Measurements from ENCODE around the gene MED9.
A peak's percentile ranks its signal among the peaks of the same experiment; 100 is the strongest.

MED9 gene

DNA sequence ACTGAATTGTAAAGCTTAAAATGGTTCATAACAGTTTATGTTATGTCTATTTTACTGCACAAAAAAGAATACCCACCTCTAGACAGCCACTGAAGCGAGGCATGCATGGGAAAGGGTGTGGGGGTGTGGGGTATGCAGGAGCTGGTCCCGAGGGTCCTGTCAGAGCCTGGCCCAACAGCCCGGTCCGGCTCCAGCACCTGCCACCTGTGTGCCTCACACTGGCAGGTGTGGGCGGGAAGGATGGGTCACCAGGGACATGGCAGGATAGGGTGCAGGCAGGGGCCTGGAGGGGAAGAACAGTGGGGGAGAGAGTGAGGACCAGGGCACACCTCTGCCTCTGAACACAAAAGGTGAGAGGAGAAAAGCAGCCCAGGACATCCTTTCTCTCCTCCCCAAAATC, 42.2 kb downstream of the MED9 start:
- no peak for DNase-seq

- DNase-seq, result no peak
Measured at GRCh38 chr17:17519886-17520285, 43.1 kb downstream of the MED9 start.

GRCh38 chr17:17520599-17521232, 43.9 kb downstream of the MED9 start:
- DNase-seq, result no peak

DNA sequence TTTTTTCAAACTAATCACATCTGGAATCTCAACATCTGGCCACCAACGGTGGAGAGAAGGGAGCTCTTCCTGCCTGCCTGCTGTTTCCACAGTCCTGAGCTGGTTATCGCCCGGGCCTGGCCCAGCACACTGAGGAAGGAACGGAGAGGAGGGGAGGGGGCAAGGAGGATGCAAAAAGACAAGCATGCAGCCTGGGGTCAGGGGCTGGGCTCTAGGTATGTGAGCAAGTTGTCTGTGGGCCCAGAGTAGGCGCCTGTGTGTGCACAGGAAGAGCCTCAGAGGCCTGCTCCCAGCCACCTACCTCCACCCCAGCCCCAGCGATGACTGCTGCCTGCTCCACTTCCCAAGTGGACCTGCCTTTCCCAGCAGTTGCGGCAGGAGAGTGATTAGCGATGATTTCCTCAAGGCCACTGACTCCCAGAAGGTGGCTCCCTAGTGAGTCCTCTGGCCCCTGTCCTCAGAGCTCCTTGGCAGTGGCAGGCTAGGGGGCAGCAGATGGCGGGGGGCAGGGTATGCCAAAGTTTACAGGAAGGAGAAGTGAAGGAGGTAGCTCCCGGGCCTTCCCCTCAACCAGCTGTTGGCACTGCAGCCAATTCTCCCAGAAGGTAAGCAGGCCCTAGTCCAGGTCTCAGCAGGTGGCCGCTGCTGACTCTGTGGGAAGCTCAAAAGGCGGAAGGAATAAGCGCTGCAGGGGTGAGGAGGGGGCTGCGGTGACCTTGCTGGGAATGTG, 46.4 kb downstream of the MED9 start:
- no peak for DNase-seq

DNA sequence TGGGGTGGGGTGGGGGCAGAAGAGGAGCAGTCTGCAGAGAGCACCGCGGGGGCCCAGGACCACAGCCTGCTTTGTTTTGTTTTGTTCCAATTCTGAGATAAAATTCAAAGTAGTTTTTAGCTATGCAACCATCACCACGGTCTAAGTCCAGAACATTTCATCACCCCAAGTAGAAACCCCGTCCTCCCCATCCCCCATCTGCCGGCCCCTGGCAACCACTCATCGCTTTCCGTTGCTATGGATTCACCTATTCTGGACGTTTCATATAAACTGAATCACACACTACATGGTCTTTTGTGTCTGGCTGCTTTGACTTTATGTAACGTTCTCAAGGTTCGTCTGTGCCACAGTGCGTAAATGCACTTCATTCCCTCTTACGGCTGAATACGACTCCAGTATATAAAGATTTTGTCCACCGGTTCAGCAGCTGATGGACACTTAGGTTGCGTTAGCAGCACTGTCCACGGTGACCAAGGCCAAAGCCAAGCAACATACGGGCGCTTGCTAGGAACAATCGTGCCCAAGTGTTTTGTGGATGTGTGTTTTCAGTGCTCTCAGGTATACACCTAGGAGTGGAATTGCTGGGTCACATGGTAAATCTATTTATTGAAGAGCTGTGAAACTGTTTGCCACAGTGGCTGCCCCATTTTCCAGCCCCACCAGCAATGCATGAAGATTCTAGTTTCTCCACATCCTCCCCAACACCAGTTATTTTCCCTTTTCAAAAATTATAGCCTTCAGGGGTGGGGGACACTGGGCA, 47.1 kb downstream of the MED9 start:
- DNase-seq, result no peak

- DNase-seq, result no peak
Measured at GRCh38 chr17:17525311-17525710, 48.5 kb downstream of the MED9 start.

DNA sequence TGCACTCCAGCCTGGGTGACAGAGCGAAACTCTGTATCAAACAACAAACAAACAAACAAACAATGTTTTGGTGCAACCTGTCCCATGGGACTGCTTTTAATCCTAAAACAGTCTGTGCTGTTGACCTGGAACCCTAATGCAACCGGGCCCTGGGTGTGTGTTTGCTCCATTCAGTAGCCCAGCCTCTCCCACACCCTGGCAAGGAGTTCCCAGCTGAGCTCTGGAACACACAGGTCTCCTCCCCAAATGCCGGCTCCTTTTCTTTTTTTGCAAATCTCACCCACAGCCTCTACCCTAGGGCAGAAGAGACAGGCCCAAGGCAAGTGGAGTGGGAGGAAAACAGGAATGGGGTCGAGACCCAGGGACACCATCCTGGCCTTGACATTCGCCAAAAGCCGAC, 49.2 kb downstream of the MED9 start:
- no peak for DNase-seq

DNA sequence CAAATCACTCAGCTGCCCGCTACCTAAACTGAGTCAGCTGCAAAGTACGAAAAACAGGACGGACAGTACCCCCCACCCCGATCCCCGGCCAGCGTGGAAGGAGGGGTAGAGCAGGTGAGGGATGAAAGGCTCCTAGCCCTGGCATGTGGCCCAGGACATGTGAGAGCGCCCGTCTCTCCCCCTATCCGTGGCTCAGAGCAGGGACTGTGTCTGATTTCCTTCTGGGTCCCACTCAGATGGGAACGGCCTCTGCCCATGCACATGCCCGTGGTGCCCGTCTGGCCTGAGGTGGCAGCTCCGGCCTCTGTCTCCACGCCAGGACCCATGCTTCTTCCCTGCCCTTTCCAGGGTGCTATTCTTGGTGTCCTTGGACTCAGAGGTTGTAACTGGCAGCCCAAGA, 49.6 kb downstream of the MED9 start:
- no peak for DNase-seq

- no peak for DNase-seq
Measured at GRCh38 chr17:17527534-17527933, 50.7 kb downstream of the MED9 start.

GRCh38 chr17:17527956-17528500, 51.2 kb downstream of the MED9 start:
- DNase-seq, result no peak

DNA sequence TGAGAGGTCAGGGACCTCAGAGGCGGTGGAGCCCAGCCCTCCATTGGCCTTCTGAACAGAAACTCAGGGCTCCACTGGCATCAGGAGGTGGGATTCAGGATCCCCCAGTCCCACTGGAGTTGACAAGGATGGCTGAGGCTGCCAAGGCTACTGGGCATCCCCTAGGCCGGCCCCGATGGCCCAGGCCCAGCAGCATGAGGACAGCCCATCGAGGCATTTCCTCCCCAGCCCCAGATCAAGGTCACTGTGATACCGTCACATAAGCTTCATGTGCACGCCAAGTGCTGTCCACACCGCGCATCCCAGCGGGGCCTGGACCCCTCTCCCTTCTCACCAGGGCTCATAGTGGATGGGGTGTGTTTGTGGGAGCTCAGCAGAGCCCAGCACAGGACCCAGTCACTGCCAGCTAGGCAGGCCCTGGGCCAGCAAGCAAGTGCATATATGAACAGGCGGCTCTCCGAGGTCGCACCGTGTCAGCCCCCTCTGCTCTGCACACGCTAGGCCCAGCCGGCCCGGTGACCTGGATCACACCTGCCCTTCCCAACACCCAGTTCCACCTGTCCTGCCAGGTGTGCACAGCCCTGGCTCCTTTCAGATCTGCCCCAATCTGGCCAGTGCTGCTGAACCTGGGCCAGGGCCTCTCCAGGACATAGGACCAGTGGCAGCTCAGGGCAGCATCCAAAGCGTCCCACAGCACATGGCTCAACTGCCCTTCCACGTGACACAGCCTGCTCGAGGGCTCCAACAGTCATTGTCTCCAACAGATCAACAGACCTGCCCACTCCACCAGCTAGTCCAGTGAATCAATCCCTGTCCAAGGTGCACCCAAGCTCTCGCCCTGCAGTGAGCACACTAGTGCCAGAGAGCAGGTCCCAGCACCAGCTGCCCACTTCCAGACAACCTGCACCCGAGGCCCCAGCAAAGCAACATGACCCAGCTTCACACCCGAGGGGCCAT, 52.2 kb downstream of the MED9 start:
- no peak for DNase-seq

DNA sequence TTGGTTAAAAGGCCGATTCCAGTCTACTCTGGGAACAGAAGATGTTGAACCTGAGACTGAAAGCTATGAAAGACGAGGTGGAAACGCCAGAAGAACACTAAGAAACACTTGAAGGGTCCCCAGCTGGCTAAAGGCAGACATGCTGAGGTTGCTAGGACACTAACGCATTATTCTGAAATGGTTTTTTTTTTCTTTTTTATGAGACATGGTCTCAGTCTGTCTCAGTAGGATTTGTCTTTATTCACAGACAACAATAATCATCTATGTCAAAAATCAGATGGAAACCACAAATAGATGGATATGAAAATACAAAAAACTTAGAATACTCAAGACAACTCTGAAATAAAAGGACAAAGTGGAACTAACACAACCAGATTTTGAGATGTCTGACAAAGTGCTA, 54.4 kb downstream of the MED9 start:
- DNase-seq, result no peak

DNA sequence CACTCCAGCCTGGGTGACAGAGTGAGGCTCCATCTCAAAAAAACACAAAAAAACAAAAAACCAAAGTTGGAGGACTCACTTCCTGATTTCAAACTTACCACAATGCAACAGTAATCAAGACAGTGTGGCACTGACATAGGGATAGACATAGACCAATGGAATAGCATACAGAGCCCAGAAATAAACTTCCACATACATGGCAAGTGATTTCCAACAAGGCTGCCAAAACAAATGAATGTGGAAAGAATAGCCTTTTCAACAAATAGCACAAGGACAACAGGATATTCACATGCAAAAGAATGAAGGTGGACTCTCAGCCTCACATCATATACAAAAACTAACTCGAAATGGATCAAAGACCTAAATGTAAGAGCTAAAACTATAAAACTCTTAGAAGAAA, 56.2 kb downstream of the MED9 start:
- DNase-seq, result no peak

DNA sequence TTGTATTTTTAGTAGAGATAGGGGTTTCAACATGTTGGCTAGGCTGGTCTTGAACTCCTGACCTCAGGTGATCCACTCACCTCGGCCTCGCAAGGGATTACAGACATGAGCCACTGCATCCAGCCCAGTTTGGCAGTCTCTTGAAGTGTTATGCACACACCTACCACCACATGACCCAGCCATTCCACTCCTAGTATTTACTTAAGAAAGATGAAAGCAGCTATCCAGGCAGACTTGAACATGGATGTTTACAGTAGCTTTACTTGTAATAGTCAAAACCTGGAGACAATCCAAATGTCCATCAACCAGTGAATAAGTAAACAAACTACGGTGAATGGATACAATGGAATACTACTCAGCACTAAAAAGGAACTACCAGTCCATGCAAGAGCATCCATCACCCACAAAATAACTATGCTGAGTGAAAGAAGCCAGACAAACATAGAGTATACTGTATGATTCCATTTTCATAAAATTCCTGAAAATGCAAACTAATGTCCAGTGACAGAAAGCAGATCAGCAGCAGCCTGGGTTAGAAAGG, 57.2 kb downstream of the MED9 start:
- DNase-seq, result no peak

DNA sequence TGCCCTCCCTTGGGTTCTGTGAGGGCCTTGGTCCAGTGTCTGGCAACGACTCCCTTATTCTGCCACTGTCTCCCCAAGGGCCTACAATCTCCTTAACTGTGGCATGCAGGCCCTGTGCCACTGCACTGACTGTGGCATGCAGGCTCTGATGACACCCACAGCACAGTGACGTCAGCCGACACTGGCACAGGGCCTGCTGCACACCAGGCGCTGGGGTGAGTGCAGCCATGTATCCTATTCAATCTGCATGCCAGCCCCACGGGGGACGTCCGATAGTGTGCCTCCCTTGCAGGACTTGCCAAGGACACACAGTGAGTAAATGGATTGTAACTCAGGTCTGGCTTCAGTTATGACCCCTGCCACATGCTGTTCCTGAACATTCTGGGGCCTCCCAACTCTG, 59.2 kb downstream of the MED9 start:
- DNase-seq, result peak; percentile 6

GRCh38 chr17:17536702-17537101, 59.9 kb downstream of the MED9 start:
- DNase-seq, result no peak

DNA sequence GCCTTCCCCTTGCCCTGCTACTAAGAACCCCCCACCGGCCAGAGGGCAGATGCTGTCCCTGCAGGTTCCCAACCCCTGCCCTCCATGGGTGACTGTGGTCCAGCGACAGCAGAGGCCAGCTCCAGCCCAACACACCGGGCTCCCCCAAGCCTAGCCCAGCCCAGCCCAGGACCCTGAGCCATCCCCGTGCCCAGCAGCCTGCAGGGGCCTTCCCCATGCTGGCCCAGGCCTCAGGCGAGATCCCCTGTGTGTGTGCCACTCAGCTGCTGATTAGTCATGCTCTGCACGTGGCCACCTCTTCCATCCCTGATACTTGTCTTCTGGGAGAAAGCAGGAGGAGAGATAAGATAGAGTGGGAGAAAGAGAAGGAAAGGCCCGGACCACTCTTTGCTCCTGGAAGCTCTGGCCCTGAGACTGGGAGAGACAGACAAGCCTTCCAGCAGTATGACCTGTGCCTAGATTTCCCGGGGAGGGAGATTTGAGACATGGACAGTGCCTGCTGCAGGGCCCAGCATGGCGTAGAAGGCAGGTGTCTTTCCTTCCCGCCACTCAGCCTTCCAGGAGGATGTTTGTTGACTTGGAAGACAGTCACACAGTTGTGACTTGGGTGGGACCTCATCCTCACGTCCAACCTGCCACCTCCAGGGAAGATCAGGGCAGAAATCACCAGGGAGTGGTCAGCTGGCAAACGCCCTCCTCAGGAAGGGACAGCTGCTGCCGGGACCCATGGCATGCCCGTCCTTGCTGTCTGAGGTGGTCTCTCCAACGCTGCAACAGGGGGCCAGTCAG, 60.7 kb downstream of the MED9 start:
- DNase-seq, result no peak

DNA sequence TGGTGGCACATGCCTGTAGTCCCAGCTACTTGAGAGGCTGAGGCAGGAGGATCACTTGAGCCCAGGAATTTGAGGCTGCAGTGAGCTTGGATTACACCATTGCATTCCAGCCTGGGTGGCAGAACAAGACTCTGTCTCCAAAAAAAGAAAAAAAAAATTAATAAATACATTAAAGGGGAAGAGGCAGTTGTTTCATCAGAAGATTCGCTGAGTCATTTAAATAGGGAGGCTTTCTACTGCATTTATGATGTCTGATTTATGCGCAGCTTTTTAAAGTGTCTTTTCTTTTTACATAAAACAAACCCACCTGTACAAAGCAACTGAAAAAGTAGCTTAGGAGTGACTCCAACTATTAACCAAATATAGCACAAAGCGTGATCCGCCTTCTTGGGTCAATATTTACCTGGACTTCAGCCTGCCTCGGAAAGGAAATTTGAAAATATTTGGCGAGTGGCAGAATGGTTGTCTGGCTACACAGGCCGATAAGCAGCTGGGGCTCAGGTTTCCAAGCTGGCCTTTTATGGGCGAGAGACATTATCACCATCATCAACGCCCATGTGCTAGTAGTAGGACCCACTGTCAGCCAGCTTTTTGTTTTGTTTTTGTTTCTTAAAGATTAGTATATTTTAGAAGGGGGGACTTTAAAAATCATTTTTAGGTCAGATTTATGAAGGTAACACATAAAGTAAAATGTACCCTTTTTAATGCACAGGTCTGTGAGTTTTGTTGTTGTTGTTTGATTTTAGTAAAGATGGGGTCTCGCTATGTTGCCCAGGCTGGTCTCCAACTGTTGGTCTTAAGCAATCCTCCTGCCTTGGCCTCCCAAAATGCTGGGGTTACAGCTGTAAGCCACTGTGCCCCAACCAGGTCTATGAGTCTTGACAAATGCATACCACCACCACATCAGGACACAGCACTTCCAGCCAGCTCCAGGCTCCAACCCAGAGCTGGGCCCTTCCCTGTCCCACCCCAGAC, 61.9 kb downstream of the MED9 start:
- no peak for DNase-seq

- DNase-seq, result no peak
Measured at GRCh38 chr17:17539591-17539990, 62.8 kb downstream of the MED9 start.

DNA sequence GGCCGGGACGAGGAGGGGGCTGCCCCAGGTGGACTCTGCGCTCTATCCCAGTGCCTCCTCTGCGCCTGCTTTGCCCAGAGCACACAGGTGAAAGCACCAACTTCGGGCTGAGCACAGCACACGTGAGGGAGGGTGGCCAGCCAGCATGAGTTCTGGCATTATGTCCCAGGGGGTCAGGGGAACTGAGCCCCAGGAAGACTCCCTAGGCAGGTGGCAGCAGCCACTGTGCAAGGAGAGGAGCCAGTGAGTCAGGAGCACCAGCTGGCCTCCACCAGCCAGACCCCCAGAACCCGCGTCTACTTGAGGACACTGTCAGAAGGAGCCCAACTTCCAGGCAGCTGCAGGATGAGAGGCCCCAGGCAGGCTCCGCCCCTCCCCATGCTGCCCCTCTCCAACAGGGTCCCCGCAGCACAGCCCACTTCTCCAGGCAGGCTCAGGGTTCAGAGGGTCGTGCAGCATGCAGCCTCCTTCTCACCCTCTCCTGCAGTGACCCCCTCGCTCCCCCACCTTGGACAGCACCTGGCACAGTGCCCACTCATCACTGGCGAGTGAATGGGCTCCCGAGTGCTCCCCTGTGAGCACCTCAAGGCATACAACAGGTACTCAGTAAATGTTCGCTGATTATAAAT, 63.6 kb downstream of the MED9 start:
- no peak for DNase-seq
